Esophagus mucosa (tissue), 1 donor: Measurements from ENCODE around the gene ATP11C. TPM values are rescaled to one million over a fixed set of nuclear protein-coding genes. Genes with fewer than 3 reads are reported as not detected.
"Not testable (repeated sequence)": the region's sequence is repeated elsewhere in the genome, so short reads cannot be mapped to it uniquely, and the experiment has no call there.

Source experiments
- ATAC-seq: fragments of 200-7000 bp; cut with Tn5 transposase; one replicate; pipeline ENCODE4 v1.9.1; 2020
- total RNA-seq: library from RNA; stranded (reverse); gene quantifications from one replicate; pipeline ENCODE4 v1.2.4, GENCODE V29; 2023
- donor health status: DM: yes; HTN: yes; CAD: no.

Gene ATP11C
- 6.5 TPM for total RNA-seq

GRCh38 chrX:139932901-139933796, at the start of gene ATP11C:
Gene ATP11C, minus strand, starts transcription at chrX:139933053. Its CDS starts 1,011 bp downstream, at chrX:139932042.
- ATAC-seq: peak; percentile 95

GRCh38 chrX:139974471-139974870, 41.6 kb upstream of the ATP11C start:
- no peak for ATAC-seq

- no peak for ATAC-seq
These were observed 40.1 kb upstream of the ATP11C start for GRCh38 chrX:139972629-139973624.

GRCh38 chrX:139972113-139972512, 39.3 kb upstream of the ATP11C start:
- ATAC-seq: no peak

- ATAC-seq: no peak
These were observed 38.5 kb upstream of the ATP11C start for GRCh38 chrX:139971394-139971749.

GRCh38 chrX:139969286-139969685, 36.4 kb upstream of the ATP11C start:
- ATAC-seq: no peak

GRCh38 chrX:139967750-139968149, 34.9 kb upstream of the ATP11C start:
- ATAC-seq: no peak

GRCh38 chrX:139967300-139967699, 34.4 kb upstream of the ATP11C start:
- no peak for ATAC-seq

GRCh38 chrX:139966159-139966558, 33.3 kb upstream of the ATP11C start:
- not testable (repeated sequence) for ATAC-seq

GRCh38 chrX:139965421-139965820, 32.6 kb upstream of the ATP11C start, which contains the start of gene CXorf66:
Gene CXorf66, minus strand, starts transcription at chrX:139965521. Its CDS starts 25 bp downstream, at chrX:139965496.
- ATAC-seq: no peak

GRCh38 chrX:139961091-139961490, 28.2 kb upstream of the ATP11C start:
- ATAC-seq: not testable (repeated sequence)

- ATAC-seq: no peak
These were observed 16.9 kb upstream of the ATP11C start for GRCh38 chrX:139949703-139950102.

- no peak for ATAC-seq
These were observed 12.2 kb upstream of the ATP11C start for GRCh38 chrX:139945075-139945474.

- no peak for ATAC-seq
These were observed 3.4 kb upstream of the ATP11C start for GRCh38 chrX:139936259-139936658.

GRCh38 chrX:139933904-139934303, 1.1 kb upstream of the ATP11C start:
- ATAC-seq: no peak

GRCh38 chrX:139932073-139932900, 566 bp downstream of the ATP11C start:
- peak; percentile 57 for ATAC-seq

GRCh38 chrX:139931646-139932072, 1.2 kb downstream of the ATP11C start:
- ATAC-seq: no peak

- no peak for ATAC-seq
These were observed 1.8 kb downstream of the ATP11C start for GRCh38 chrX:139930916-139931645.

GRCh38 chrX:139930401-139930800, 2.5 kb downstream of the ATP11C start:
- ATAC-seq: no peak

GRCh38 chrX:139929876-139930275, 3.0 kb downstream of the ATP11C start:
- no peak for ATAC-seq

GRCh38 chrX:139924696-139925095, 8.2 kb downstream of the ATP11C start:
- ATAC-seq: no peak
